ENCODE measurements around the gene ESRRA.

DNA sequence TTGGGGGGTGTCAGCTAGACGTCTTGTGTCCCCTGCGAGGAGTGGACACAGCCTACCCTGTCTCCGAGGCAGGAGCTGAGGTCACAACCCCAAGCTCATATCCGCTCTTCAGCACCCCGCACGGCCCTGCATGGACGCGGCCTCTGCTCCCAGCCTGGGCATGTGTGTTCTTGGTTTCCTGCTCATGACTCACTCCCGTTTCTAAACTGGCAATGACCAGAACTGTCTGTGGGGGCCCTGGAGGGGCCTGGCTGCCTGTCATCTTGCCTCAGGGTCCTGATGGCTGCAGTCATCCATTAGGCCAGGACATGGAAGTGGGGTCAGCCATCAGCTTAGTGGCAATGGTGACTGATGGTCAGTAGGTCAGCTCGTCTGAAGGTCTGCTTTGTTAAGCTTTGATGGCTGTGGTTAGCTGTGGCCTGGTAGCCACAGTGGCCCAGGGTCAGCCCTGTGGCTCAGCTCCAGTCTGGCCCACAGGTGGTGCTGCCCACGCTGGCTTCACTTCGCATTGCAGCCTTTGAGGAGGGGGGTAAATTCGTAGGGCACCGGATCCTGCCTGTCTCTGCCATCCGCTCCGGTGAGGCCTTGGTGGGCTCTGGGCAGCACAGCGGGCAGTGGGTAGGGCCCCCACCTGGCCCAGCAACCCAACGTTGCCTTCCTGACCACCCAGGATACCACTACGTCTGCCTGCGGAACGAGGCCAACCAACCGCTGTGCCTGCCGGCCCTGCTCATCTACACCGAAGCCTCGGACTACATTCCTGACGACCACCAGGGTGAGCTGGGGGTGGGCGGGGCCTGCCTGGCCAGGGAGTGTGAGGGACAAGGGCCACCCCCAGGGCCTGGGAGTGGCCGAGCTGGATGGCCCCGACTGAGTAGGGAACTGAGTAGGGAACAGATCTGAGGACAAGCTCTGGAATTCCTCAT, 42.0 kb upstream of the ESRRA start:
- no peak for TF ChIP-seq EP300 (IDR thresholded peaks at IDR 0.05)
- TF ChIP-seq, protein P1, sequence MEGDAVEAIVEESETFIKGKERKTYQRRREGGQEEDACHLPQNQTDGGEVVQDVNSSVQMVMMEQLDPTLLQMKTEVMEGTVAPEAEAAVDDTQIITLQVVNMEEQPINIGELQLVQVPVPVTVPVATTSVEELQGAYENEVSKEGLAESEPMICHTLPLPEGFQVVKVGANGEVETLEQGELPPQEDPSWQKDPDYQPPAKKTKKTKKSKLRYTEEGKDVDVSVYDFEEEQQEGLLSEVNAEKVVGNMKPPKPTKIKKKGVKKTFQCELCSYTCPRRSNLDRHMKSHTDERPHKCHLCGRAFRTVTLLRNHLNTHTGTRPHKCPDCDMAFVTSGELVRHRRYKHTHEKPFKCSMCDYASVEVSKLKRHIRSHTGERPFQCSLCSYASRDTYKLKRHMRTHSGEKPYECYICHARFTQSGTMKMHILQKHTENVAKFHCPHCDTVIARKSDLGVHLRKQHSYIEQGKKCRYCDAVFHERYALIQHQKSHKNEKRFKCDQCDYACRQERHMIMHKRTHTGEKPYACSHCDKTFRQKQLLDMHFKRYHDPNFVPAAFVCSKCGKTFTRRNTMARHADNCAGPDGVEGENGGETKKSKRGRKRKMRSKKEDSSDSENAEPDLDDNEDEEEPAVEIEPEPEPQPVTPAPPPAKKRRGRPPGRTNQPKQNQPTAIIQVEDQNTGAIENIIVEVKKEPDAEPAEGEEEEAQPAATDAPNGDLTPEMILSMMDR (IDR thresholded peaks at IDR 0.05) = no peak
